Iris pigment epithelial cell (primary cell): ENCODE data around the gene GFAP.
"Not testable (repeated sequence)": the region's sequence is repeated elsewhere in the genome, so short reads cannot be mapped to it uniquely, and the experiment has no call there.

Experiments used
- DNase-seq: peaks from one replicate; pipeline ENCODE4 v3.0.0-alpha.2; 2011; ENCODE audit warnings: low read depth

Gene GFAP

GRCh38 chr17:44915321-44915726, at the start of gene GFAP:
Gene GFAP, minus strand, starts transcription at chr17:44915500. Its CDS starts 14 bp downstream, at chr17:44915486.
- no peak for DNase-seq

GRCh38 chr17:44961921-44962350, 46.6 kb upstream of the GFAP start:
- peak; percentile 18 for DNase-seq

GRCh38 chr17:44960691-44961090, 45.4 kb upstream of the GFAP start:
- DNase-seq: no peak

- DNase-seq: no peak
Measured at GRCh38 chr17:44959821-44960531, 44.7 kb upstream of the GFAP start.

GRCh38 chr17:44956998-44957981, 42.0 kb upstream of the GFAP start:
- DNase-seq: no peak

- peak; percentile 26 for DNase-seq
Measured at GRCh38 chr17:44955674-44956425, 40.5 kb upstream of the GFAP start.

- DNase-seq: no peak
Measured at GRCh38 chr17:44952946-44953475, 37.7 kb upstream of the GFAP start.

GRCh38 chr17:44948315-44948795, 33.1 kb upstream of the GFAP start:
- DNase-seq: no peak

GRCh38 chr17:44947461-44948314, 32.4 kb upstream of the GFAP start, which contains the start of gene KIF18B:
Gene KIF18B, minus strand, starts transcription at chr17:44947773. Its CDS starts 11,429 bp downstream, at chr17:44936344.
- peak; percentile 94 for DNase-seq

GRCh38 chr17:44945652-44946051, 30.4 kb upstream of the GFAP start:
- DNase-seq: not testable (repeated sequence)

- DNase-seq: no peak
Measured at GRCh38 chr17:44942456-44942855, 27.2 kb upstream of the GFAP start.

GRCh38 chr17:44941712-44942331, 26.5 kb upstream of the GFAP start:
- no peak for DNase-seq

GRCh38 chr17:44940768-44941167, 25.5 kb upstream of the GFAP start:
- DNase-seq: no peak

- DNase-seq: peak; percentile 36
Measured at GRCh38 chr17:44940317-44940716, 25.0 kb upstream of the GFAP start.

- no peak for DNase-seq
Measured at GRCh38 chr17:44935116-44935515, 19.8 kb upstream of the GFAP start.

GRCh38 chr17:44934745-44935105, 19.4 kb upstream of the GFAP start:
- no peak for DNase-seq

- DNase-seq: no peak
Measured at GRCh38 chr17:44933824-44934744, 18.8 kb upstream of the GFAP start.

GRCh38 chr17:44932787-44933097, 17.4 kb upstream of the GFAP start:
- no peak for DNase-seq

- no peak for DNase-seq
Measured at GRCh38 chr17:44932096-44932786, 16.9 kb upstream of the GFAP start.
